Panc1 (cell line): ENCODE results near the gene SLC35E2B. TPM values are rescaled to one million over a fixed set of nuclear protein-coding genes. Genes with fewer than 3 reads are reported as not detected.

Experiments used
- ATAC-seq: fragments of 200-7000 bp; cut with Tn5 transposase; 2 replicates; pipeline ENCODE4 v1.9.1; 2020; ENCODE audit warnings: mild to moderate bottlenecking, moderate library complexity
- BruUV-seq: library from RNA; stranded (reverse); fragments of 400-500 nt; replicated peaks from 2 replicates; lab custom pipeline; 2021; lab: Mats Ljungman, UMichigan
- CTCF ChIA-PET: fragments of 300-600 bp; sonication (Branson Sonifier 250); formaldehyde crosslinking; loops from one replicate; lab custom pipeline; 2022; ENCODE audit warnings: antibody characterized with exemption; lab: Charles Lee
- POLR2A ChIA-PET: fragments of 300-600 bp; sonication (Branson Sonifier 250); formaldehyde crosslinking; loops from one replicate; lab custom pipeline; 2022; ENCODE audit warnings: antibody characterized with exemption; lab: Charles Lee
- DNase-seq: peaks from one replicate; pipeline ENCODE4 v3.0.0-alpha.2; 2010; ENCODE audit warnings: low read depth, low spot score
- H3K27ac ChIP-seq: 2 replicates; pipeline ENCODE4 v1.5.1; 2011; ENCODE audit warnings: mild to moderate bottlenecking, low read length, inconsistent platforms
- H3K27me3 ChIP-seq: fragments of 200-500 bp; sonication (Bioruptor generic); 2 replicates; pipeline ENCODE4 v1.6.0; 2014; ENCODE audit warnings: low read length, inconsistent platforms; ENCODE audit not compliant: control insufficient read depth, insufficient read depth
- H3K36me3 ChIP-seq: fragments of 200-500 bp; sonication (Bioruptor generic); 2 replicates; pipeline ENCODE4 v1.5.1; 2014; ENCODE audit warnings: inconsistent platforms, mild to moderate bottlenecking, low read length, moderate library complexity; ENCODE audit not compliant: control insufficient read depth, insufficient read depth
- H3K4me1 ChIP-seq: 2 replicates; pipeline ENCODE4 v1.5.1; 2011; ENCODE audit warnings: inconsistent platforms, mild to moderate bottlenecking, low read length, moderate library complexity; ENCODE audit not compliant: control insufficient read depth, insufficient read depth
- H3K4me3 ChIP-seq, 2 experiments: 2 replicates each; pipeline ENCODE4 v1.5.1; 2011 to 2012; ENCODE audit warnings: low read depth in 2 of 2, low read length in 2 of 2, mild to moderate bottlenecking in 2 of 2, inconsistent platforms in 1 of 2, moderate library complexity in 1 of 2
- H3K9me3 ChIP-seq: fragments of 200-500 bp; sonication (Bioruptor generic); 2 replicates; pipeline ENCODE4 v1.5.1; 2014; ENCODE audit warnings: low read depth, mild to moderate bottlenecking, inconsistent platforms, low read length, moderate library complexity; ENCODE audit not compliant: control insufficient read depth, insufficient read depth
- CTCF ChIP-seq: fragments of 450-650 bp; IDR thresholded peaks from 2 replicates; pipeline ENCODE4 v1.5.1; 2017; ENCODE audit warnings: mild to moderate bottlenecking
- POLR2AphosphoS5 ChIP-seq: IDR thresholded peaks from 2 replicates; pipeline ENCODE4 v1.6.1; 2012; ENCODE audit warnings: mild to moderate bottlenecking, low read depth, low read length, moderate library complexity
- REST ChIP-seq, 2 experiments: IDR thresholded peaks; 2 replicates each; pipeline ENCODE4 v1.6.1; 2011 to 2012; ENCODE audit warnings: low read depth in 2 of 2, control low read depth in 1 of 2, low read length in 1 of 2, mild to moderate bottlenecking in 1 of 2, moderate library complexity in 1 of 2; ENCODE audit not compliant: insufficient read depth in 1 of 2
- SIN3A ChIP-seq: IDR thresholded peaks from 2 replicates; pipeline ENCODE4 v1.6.1; 2012; ENCODE audit warnings: low read depth, mild to moderate bottlenecking, low read length, moderate library complexity, borderline replicate concordance; ENCODE audit not compliant: insufficient read depth
- TCF7L2 ChIP-seq: IDR thresholded peaks from 2 replicates; pipeline ENCODE4 v1.6.1; 2011; ENCODE audit warnings: mild to moderate bottlenecking, low read depth, low read length, inconsistent platforms
- in situ Hi-C: cut with HindIII; loops from 2 replicates; pipeline ENCODE4 v1.10.0; 2016; ENCODE audit warnings: low sequenced_read_pairs, low pct_unique_long_range_greater_than_20kb
- intact Hi-C: fragments of 100-400 bp; cut with micrococcal nuclease; formaldehyde crosslinking; loops from one replicate; pipeline ENCODE4 v1.10.0; 2022; ENCODE audit not compliant: unreplicated experiment
- total RNA-seq: library from RNA; stranded (reverse); gene quantifications from one replicate; pipeline ENCODE4 v1.2.1, GENCODE V29; 2021; ENCODE audit not compliant: unreplicated experiment

SLC35E2B gene
- total RNA-seq, 1 experiment from 2014 or later, result 75.7 TPM

- no peaks in the 10 kb centered on the region for H3K4me1 ChIP-seq
- H3K36me3 ChIP-seq, result peaks cover 2% of the 10 kb centered on the region; the same call in 1 of the 2 replicates
- no peak overlapping the region for H3K27ac ChIP-seq
- ATAC-seq, result no peak
- in situ Hi-C loops, result no loop called here
- no peak overlapping the region for H3K4me3 ChIP-seq
- POLR2A ChIA-PET, result no interaction called here
- DNase-seq, result no peak
- no TSS peak for BruUV-seq
- CTCF ChIA-PET, result interaction anchor here (1.0 kb wide), 1 partner anchor 12 kb away, joined by 4 read pairs; no protein-coding TSS in a partner anchor
- no peaks in the 10 kb centered on the region for H3K27me3 ChIP-seq
- no peaks in the 10 kb centered on the region for H3K9me3 ChIP-seq
- no peak for TF ChIP-seq TCF7L2
- TF ChIP-seq CTCF, result no peak
- TF ChIP-seq REST (IDR thresholded peaks at IDR 0.05; ENCODE audit: insufficient read depth in 1 of 2, low read depth in 2 of 2, low read length in 1 of 2), result no peak
- no peak for TF ChIP-seq SIN3A
- no peak for TF ChIP-seq POLR2AphosphoS5
- intact Hi-C loops, result no loop called here
Measured at GRCh38 chr1:1666526-1666925, 26.1 kb downstream of the SLC35E2B start.

- Histone ChIP-seq H3K4me1 (no peaks in the 10 kb centered on the region), H3K4me3 (no peak overlapping the region), H3K36me3 (peaks cover 2% of the 10 kb centered on the region; the same call in 1 of the 2 replicates), H3K27me3 (no peaks in the 10 kb centered on the region), H3K9me3 (no peaks in the 10 kb centered on the region), H3K27ac (no peak overlapping the region)
- no peak for DNase-seq
- ATAC-seq, result 0 out of 2 replicates have a peak, but pooled peaks have one; percentile 22
- in situ Hi-C loops, result no loop called here
- POLR2A ChIA-PET, result no interaction called here
- TF ChIP-seq CTCF, result peak; percentile 84
- TF ChIP-seq TCF7L2, result no peak
- CTCF ChIA-PET, result interaction anchor here (0.5 to 1.0 kb wide), 3 partner anchors 13 to 138 kb away, joined by 3 to 4 read pairs (median 3); no protein-coding TSS in a partner anchor
- intact Hi-C loops, result no loop called here
- BruUV-seq, result no TSS peak
Measured at GRCh38 chr1:1665815-1666251, 26.8 kb downstream of the SLC35E2B start.
